Activated effector memory CD4-positive, alpha-beta T cell treated with anti-CD3 and anti-CD28 coated beads, Interleukin-2, amount 50 U/mL, for 16 hours (primary cell): Measurements from ENCODE around the gene IGFBPL1.
"Not testable (repeated sequence)": the region's sequence is repeated elsewhere in the genome, so short reads cannot be mapped to it uniquely, and the experiment has no call there.

Experiments used
- DNase-seq: peaks from one replicate; pipeline ENCODE4 v3.0.0-alpha.2; 2020

IGFBPL1 gene

GRCh38 chr9:38423973-38424843, at the start of gene IGFBPL1:
IGFBPL1 (minus strand) TSS chr9:38424454; CDS start chr9:38424424, 30 bp downstream.
- DNase-seq = no peak

GRCh38 chr9:38472583-38473249, 48.5 kb upstream of the IGFBPL1 start:
- not testable (repeated sequence) for DNase-seq

- no peak for DNase-seq
Measured at GRCh38 chr9:38467404-38467803, 43.1 kb upstream of the IGFBPL1 start.

- no peak for DNase-seq
Measured at GRCh38 chr9:38453835-38454234, 29.6 kb upstream of the IGFBPL1 start.

GRCh38 chr9:38451162-38451561, 26.9 kb upstream of the IGFBPL1 start:
- DNase-seq = no peak

GRCh38 chr9:38447703-38448102, 23.4 kb upstream of the IGFBPL1 start:
- DNase-seq = no peak

- DNase-seq = no peak
Measured at GRCh38 chr9:38445154-38446043, 21.1 kb upstream of the IGFBPL1 start.

GRCh38 chr9:38443597-38443996, 19.3 kb upstream of the IGFBPL1 start:
- no peak for DNase-seq

GRCh38 chr9:38443181-38443580, 18.9 kb upstream of the IGFBPL1 start:
- DNase-seq = no peak

- no peak for DNase-seq
Measured at GRCh38 chr9:38442473-38443096, 18.3 kb upstream of the IGFBPL1 start.

- DNase-seq = no peak
Measured at GRCh38 chr9:38441347-38442085, 17.3 kb upstream of the IGFBPL1 start.

- DNase-seq = no peak
Measured at GRCh38 chr9:38440516-38440915, 16.3 kb upstream of the IGFBPL1 start.

- DNase-seq = no peak
Measured at GRCh38 chr9:38439916-38440301, 15.7 kb upstream of the IGFBPL1 start.

GRCh38 chr9:38439291-38439915, 15.1 kb upstream of the IGFBPL1 start:
- no peak for DNase-seq

GRCh38 chr9:38437193-38437823, 13.1 kb upstream of the IGFBPL1 start:
- DNase-seq = no peak

GRCh38 chr9:38436708-38437107, 12.5 kb upstream of the IGFBPL1 start:
- no peak for DNase-seq

- DNase-seq = no peak
Measured at GRCh38 chr9:38435521-38435920, 11.3 kb upstream of the IGFBPL1 start.

GRCh38 chr9:38434853-38435252, 10.6 kb upstream of the IGFBPL1 start:
- no peak for DNase-seq

- DNase-seq = no peak
Measured at GRCh38 chr9:38434365-38434764, 10.1 kb upstream of the IGFBPL1 start.

GRCh38 chr9:38432922-38433510, 8.8 kb upstream of the IGFBPL1 start:
- DNase-seq = no peak

- no peak for DNase-seq
Measured at GRCh38 chr9:38431116-38431515, 6.9 kb upstream of the IGFBPL1 start.
